HG02943 (cell line): ENCODE results near the gene NDST4.

Experiments
- ATAC-seq: cut with Tn5 transposase; IDR thresholded peaks from one replicate; pipeline ENCODE4 v1.9.1; 2021; ENCODE audit warnings: mild to moderate bottlenecking, low read depth, moderate library complexity; ENCODE audit not compliant: unreplicated experiment

The NDST4 gene

DNA sequence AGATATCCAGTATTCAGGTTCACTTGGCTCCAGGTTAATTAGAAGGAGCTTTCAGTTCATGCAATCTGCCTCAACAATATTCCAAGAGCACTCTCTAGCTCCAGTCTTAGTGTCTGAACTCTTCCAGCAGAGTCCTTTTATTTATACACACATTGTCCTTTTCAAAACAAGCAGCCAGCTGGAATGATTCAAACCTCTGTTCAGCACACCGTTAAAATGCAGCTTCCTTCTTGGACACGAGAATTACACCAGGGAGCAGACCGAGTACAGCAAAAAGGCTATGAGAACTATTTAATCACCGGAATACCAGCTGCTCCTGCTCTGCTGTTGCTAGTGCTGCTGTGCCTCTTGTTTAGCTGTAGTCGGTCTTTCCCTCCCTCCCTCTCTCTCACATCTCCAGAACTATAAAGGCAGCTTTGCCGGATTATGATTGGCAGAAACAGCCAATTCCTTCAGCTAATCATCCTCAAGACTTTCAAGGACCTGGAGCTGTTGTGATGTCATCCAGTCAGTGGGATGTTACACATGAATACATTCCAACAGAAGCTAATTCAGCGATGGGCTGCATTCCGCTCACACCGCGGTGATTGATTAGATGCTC is at the start of gene NDST4:
NDST4 (minus strand) TSS at position 115 of the 601 bp plus-strand sequence. CDS start 36,584 bp downstream, outside the sequence.
- ATAC-seq: no peak

DNA sequence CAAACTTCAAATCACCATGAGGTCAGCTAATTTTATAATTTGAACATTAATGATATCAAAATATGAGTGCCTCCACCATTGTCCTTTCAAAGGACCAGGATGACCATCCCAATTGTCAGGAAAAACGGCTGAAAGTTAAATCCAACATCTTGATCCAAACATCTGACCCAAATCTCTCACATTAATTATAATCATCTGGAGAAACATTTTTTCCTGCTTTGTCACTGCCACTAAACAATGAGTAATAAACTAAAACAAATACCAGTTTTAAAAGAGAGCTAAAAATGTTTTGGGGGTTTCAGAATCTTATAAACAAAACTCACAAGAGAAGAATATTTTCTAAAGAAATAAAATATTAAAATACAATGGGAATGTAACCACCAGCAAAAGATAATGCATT is 45.7 kb upstream of the NDST4 start:
- ATAC-seq: no peak

DNA sequence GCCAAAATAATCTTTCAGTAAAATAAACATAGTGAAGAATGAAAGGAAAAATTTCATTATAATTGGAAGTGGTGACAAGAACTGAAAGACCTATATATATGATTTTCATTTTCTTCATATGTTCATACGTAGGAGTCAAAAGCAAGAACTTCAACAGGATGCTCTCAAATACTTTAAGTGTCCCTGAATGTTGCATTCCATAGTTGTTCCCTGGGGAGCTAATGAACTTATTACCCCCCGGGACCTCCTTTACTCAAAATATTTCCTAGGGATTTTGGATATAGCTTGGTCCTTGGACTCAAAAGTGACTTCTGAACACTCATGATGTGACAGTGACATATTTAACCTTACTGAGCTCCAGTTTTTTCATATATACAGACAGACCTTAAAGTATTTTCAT is 44.9 kb upstream of the NDST4 start:
- no peak for ATAC-seq

DNA sequence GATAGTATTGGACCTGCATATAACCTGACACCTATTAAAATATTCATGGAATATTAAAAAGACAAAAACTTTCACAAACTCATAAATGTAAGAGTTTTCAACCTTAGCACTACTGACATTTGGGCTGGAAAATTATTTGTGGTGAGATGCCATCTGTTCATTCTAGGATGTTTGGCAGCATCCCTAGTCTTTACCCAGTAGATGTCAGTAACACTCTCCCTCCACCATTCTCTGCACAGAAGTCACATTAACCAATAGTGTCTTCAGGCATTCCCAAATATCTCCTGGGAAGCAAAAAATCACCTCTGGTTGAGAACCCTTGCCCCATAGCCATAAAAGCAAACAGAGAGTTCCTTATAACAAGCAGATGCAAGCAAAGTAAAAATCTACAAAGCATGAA is 41.4 kb upstream of the NDST4 start:
- ATAC-seq: no peak

DNA sequence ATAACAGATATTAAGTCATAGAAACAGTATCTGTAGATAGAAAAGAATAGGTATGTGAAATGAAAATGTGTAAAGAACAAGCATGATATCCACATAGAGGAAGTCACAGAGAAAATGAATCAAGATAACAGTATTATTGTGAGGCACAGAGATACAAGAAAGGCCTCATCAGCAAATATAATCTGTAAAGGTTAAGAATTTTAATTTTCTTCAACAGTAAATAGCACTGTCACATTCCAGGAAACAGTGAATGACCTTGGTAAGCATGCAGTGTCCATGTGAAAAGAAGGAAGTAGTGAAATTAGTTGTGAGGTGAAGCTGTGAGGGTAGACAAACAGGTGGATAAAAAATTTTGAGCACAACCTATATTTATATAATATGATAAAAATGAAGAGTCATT is 39.5 kb upstream of the NDST4 start:
- no peak for ATAC-seq

DNA sequence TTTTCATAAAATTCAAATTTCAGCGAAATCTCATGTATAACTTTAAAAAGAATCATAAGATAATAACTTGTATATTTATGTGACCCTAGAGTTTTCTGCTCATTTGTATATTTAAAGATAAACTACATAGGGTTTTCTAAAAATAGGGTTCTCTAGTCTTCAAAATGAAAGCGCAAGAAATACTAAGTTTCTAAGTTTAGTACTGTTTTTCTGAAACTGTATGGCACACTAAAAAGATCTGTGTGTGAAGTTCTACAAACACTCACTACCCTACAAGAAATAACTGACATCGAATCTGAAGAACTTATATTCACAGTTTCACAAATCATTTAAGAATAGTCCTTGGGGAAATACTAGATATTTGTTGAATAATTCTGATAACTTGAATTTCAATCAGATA is 38.7 kb upstream of the NDST4 start:
- no peak for ATAC-seq

DNA sequence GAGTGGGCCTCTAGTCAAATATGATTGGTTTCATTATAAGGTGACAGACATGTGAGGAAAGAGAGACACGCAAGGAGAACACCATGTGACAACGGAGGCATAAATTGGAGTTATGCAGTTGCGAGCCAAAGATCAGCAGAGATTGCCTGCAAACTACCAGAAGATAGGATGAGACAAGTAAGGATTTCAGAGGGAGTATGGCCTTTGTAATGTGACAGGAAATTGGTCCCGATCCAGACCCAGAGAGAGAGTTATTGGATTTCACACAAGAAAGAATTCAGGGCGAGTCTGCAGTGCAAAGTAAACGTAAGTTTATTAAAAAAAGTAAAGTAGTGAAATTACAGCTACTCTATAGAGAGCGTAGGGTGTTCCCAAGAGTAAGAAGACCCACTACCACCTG is 35.7 kb upstream of the NDST4 start:
- ATAC-seq: no peak

DNA sequence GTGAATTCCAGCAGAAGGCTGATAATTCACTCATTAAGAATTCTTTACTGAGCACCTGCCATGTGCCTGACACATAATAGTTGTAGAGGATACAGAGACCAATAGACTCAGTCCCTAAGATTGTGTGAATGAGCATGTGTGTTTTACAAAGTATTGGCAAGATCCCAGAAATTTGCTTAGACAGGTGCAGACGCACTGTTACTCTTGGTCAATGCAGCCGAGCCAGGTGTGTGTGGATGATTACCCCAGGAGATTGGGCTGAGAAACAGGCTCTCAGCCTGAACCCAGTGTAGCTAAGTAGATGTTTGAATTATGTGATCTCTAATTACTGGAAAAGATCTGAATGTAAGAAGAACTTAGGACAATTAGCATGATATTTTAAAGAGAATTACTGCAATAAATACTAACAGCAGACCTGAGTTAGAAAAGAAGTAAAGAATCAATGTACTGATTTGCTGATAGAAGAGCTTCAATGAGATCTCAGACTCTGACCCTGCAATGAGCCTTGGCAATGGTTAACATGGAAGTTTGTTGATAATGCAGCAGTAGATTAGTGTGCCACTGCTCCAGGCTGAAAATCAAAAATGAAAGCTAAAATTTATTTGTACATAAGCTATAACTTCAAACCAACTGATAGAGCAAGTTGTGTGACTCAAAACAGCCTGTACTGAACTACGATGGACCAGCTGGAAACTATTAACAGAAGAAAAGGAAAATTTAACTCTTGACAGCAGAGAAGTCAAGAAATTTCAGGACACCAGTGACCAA is 32.2 kb upstream of the NDST4 start:
- no peak for ATAC-seq

DNA sequence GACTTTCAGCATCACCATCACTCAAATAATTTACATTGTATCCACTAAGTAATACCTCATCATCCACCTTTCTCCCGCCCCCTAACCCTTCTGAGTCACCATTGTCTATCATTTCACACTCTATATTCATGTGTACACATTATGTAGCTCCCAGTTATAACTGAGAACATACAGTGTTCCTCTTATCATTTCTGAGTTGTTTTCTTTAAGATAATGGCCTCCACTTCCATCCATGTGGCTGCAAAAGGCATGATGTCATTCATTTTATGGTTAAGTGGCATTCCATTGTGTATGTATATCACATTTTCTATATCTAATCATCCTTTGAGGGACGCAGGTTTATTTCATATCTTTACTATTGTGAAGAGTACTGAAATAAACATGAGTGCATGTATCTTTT is 14.6 kb upstream of the NDST4 start:
- no peak for ATAC-seq

DNA sequence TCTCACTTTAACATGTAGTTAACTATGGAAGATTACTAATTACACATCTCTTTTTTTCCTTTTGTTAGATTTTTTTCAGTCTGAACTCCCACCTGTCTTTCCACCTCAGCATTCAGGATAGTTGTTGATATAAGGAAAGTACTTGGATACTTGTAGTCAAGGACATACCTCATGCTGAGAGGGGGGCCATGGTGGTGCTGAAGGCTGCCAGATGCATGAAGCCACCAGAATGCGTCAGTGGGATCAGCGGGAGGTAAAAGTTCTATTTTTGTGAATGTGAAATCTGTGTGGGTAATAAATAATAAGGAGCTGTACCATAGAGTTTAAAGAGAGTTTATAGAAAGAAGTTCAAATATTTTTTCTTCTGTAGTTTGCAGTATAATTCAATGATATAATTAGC is 13.1 kb upstream of the NDST4 start:
- no peak for ATAC-seq

DNA sequence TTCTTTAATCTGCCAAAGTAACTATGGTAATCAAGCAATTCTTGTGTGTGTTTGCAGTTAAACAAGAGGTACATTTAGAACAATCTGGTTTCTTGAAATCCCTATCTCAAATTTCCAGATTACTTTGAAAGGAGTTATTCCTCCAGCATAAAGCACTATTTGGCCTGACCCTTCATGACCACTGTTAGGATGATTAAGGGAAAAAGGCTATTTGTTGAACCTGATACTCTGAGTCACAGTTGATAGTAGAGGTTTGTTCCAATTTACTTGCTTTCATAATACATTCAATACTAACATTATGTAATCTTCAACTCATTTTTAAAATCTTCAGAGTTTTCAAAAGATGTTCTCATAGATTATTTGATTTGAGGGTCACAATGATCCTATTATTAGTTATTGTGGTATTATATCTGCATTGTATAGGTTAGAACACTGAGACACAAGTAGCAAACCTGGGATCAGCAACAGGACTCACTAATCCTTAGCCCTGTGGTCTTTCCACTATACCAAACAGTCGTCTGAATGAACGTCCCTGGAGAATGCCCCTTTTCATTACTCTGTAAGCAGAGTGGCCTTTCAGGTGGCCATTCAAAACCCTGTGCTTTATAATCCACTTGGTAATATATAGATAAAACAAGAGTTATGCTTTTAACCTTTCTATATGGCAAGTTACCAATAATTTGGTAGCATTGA is 8.1 kb upstream of the NDST4 start:
- no peak for ATAC-seq

DNA sequence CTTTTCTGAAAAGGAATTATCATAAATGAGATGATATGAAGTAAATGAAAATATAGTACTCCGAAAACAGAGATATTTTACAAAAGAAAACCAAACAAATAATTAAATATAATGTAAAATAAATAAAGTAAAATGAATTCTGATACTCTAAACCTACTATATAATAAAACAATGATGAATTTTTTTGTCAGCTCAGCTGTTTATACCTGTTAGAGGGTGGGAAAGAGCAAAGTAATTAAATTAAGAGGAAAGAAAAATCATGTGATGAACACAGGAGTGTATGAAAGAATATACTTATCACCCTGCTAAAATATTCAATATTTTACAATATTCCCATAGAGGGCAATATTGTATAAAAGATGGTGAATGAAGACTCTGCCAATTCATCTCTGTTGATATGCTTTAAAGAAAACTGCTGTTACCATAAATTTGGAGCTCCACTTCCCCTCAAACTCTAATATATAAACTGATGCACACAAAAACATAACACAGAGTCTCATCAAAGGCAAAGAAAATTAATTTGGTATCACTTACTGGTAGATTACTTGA is 6.5 kb upstream of the NDST4 start:
- ATAC-seq: no peak

DNA sequence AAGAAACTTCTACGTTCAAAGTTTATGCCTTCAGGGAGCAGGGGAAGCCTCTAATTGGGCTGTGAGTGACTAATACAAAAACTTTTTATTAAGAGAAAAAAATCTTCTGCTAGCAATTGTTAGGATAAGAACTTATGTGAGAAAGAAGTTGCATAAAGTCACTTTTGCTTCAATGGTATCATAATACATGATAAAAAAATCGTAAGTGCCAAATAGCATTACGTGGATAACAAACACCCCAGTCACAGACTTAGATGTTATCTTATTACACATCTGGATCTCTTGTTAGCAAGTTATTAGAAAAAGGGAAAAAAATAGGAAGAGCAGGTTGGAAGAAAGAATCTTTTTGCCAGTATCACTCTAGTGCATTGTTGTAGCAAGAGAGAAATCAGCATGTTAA is 4.2 kb upstream of the NDST4 start:
- no peak for ATAC-seq

DNA sequence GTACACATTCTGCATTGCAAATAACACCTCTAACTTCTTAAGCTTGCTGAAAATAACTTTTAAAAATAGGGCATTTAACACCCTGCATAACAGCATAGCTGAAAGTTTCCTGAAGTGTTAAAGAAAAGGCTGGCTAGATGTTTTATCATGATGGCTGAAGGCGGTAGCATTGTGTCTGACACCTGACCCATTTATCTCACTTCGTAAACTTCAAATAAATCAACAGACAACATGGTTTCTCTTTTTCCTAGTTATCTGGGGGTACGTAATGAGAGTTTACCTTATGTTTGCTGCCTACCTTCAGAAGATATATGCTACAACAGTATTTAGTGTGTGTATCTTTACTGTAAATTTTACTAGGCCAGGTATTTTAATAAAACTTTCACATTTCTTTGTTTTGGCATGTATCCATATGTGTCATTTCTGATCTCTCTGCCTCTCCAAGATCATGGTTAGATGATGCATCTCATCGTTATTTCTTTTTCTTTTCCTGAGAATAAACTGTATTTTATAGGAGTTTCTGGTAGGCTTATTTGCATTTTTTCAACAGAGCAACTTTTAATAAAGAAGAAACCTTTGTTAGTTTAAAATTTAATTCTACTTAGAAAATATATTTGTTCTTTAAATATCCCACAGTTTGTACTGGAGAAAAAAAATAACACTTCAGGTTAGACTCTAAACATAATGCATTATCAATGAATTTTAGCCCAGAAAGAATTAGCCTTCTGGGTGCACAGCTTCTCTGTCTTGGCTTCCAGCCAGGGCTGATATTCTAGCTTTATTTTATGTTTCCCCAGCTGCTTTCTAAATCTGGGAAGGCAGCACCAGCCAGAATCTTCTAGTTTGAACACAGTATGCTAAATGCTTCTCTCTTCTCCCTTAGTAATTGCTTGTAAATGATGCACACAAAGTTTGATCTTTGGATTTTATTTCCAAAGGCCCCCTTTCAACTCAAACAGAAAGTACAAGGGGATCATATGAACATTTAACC is 2.9 kb downstream of the NDST4 start:
- no peak for ATAC-seq

DNA sequence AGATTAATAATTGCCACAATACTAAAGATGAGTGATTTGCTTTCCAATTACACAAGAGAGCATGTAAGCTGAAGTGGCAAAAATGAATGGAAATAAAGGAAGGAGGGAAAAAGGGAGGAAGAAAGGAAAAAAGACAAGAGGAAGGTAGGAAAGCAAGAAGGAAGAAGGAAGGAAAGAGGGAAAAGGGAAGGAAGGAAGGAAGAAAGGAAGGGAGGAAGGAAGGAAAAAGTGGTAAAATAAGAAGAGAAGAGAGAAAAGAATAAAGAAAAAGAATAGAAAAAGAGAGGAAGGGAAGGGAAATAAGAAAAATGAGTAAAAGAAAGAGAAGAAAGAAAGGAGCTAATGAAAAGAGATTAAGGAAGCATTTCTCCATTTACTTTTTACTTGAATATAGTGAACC is 4.6 kb downstream of the NDST4 start:
- ATAC-seq: no peak

DNA sequence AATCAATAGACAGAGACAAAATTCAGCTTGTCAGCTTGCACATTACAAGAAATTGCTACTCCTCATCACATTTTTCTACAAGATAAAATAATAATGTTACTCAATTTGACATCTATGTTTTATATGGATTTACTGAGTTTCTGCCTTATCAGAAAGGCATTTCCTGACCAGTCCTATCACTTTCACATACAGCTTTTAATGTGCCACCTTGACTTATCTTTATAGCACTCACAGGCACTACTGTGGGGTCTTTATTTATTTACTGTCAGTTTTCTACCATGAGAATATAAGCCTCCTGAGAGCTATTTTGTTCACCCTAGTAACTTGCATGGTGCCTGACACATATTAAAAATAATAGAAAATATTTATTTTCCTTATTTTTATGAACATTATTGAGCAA is 6.0 kb downstream of the NDST4 start:
- ATAC-seq: no peak

DNA sequence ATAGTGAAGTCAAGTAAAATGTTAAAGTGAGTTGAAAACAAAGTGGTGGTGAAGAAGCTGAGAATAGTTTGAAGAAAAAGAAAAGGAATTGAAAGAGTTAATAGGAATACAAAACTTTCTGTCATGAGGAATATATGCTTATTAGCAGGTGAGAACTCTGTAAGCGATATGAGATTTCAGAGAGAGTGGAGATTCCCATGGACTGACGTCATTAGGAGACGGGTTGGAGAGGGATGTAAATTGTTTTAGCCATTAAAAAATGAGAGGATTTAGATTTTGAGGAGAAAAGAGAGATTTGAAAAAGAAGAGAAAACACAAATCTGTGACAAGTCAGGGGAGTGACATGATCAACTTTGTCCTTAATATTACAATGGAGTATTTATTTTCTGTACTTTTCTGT is 11.7 kb downstream of the NDST4 start:
- no peak for ATAC-seq

DNA sequence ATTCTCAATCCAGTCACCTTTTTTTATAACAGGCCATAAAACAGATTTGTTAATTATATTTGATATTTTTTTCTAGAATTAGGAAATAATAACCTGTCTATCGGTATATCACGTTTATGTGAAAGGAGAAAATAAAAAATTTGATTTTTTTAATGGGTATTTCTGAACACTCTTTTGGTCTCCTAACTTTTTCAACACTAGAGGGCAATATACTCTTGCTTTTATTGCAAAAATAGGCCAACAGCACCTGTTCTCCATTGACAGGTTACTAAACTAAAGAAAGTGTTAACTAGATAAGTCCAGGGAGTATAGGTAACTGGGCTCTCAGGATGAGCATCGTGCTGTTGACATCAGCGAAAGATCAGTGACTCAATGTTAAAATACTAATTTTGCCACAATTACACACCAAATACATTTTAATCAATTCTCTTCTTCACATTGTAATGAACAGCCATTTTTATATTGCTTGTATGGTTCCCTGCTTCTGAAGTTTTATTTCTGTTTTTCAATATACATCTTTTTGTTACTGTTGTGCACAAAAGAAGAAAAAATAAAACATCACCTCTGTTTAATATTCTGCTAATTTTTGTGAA is 22.8 kb downstream of the NDST4 start:
- no peak for ATAC-seq

DNA sequence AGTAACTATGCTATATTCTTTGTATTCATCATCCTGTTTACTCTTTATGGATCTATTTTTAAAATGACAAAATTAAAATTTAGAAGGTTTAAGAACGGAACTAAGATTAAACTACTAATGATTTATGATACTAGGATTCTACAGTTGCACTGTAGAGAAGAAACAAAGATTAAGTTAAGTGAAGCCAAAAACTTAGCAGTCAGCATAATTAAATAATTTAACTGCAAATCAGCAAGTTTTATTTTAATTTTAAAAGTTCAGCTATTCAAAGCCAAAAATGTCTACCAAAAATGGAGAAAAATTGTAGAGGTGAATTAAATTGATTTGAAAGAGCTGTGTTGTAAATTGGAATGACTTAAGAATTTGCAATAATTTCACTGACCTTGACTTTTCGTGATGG is 30.8 kb downstream of the NDST4 start:
- ATAC-seq: no peak

DNA sequence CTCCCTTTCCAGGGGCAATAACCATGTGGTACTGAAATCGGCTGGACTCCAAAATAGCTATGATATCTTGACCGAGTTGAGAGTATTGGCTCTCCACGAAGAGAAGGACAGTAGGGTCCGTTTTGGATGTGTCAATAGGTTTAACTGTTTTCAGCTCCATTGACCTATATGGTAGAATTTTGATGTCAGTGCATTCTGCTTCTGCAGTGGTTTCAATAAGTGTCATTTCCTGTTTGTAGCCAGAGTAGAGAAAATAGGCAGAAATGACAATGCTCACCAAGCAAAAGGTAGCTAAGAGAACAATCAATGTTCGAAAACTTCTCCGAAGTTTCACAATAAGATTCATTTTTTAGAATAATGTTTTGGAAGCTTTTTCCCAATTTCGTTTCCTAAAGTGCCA is 36.7 kb downstream of the NDST4 start:
- ATAC-seq: no peak
